Myocyte (in vitro differentiated cells): ENCODE results near the gene ASXL3. TPM values are rescaled to one million over a fixed set of nuclear protein-coding genes. Genes with fewer than 3 reads are reported as not detected.

Experiments
- DNase-seq: peaks from one replicate; pipeline ENCODE4 v3.0.0-alpha.2; 2012; ENCODE audit warnings: low read depth
- total RNA-seq: library from RNA; depleted of rRNA; stranded (reverse); fragments of >200 nt; gene quantifications from 2 replicates; pipeline ENCODE4 v1.2.3, GENCODE V29; 2014

Gene ASXL3
- total RNA-seq, 1 donor from 2014 or later: not detected

GRCh38 chr18:33581856-33582255 lies 3.8 kb downstream of the ASXL3 start:
- no peak for DNase-seq

GRCh38 chr18:33583901-33584300 lies 5.9 kb downstream of the ASXL3 start:
- no peak for DNase-seq

- DNase-seq: no peak
These were observed 6.8 kb downstream of the ASXL3 start for GRCh38 chr18:33584548-33585430.

- no peak for DNase-seq
These were observed 7.4 kb downstream of the ASXL3 start for GRCh38 chr18:33585431-33585775.

- no peak for DNase-seq
These were observed 10.3 kb downstream of the ASXL3 start for GRCh38 chr18:33588361-33588760.

- no peak for DNase-seq
These were observed 15.2 kb downstream of the ASXL3 start for GRCh38 chr18:33593261-33593660.

GRCh38 chr18:33594799-33595198 lies 16.8 kb downstream of the ASXL3 start:
- DNase-seq: no peak

GRCh38 chr18:33596178-33596854 lies 18.3 kb downstream of the ASXL3 start:
- DNase-seq: no peak

GRCh38 chr18:33600846-33601245 lies 22.8 kb downstream of the ASXL3 start:
- no peak for DNase-seq

- DNase-seq: no peak
These were observed 25.4 kb downstream of the ASXL3 start for GRCh38 chr18:33603454-33603853.

GRCh38 chr18:33605250-33605649 lies 27.2 kb downstream of the ASXL3 start:
- no peak for DNase-seq

- DNase-seq: no peak
These were observed 28.6 kb downstream of the ASXL3 start for GRCh38 chr18:33606621-33607020.

- DNase-seq: no peak
These were observed 33.6 kb downstream of the ASXL3 start for GRCh38 chr18:33611525-33612135.

GRCh38 chr18:33612632-33613031 lies 34.6 kb downstream of the ASXL3 start:
- DNase-seq: no peak

GRCh38 chr18:33616556-33616955 lies 38.5 kb downstream of the ASXL3 start:
- DNase-seq: no peak

GRCh38 chr18:33627114-33627513 lies 49.1 kb downstream of the ASXL3 start:
- DNase-seq: no peak

GRCh38 chr18:33630476-33630875 lies 52.5 kb downstream of the ASXL3 start:
- DNase-seq: no peak

- no peak for DNase-seq
These were observed 63.1 kb downstream of the ASXL3 start for GRCh38 chr18:33641141-33641540.

GRCh38 chr18:33644494-33644893 lies 66.5 kb downstream of the ASXL3 start:
- no peak for DNase-seq

GRCh38 chr18:33647365-33647764 lies 69.3 kb downstream of the ASXL3 start:
- no peak for DNase-seq

- no peak for DNase-seq
These were observed 74.6 kb downstream of the ASXL3 start for GRCh38 chr18:33652635-33653034.

GRCh38 chr18:33653231-33653630 lies 75.2 kb downstream of the ASXL3 start:
- DNase-seq: no peak
